Esophagus muscularis mucosa (tissue), 4 donors: ENCODE results near the gene METTL6. TPM values are rescaled to one million over a fixed set of nuclear protein-coding genes. Genes with fewer than 3 reads are reported as not detected.

ENCODE experiments used
- DNase-seq: peaks from one replicate; pipeline ENCODE4 v3.0.0-alpha.2; 2017; ENCODE audit errors: extremely low spot score
- H3K27ac ChIP-seq, 4 donors: fragments of 200-600 bp; sonication (generic); replicated peaks in 1 of 4; 1 replicate in 3 of 4; 2 replicates in 1 of 4; pipeline ENCODE4 v1.5.1; 2016 to 2019; ENCODE audit warnings: mild to moderate bottlenecking in 1 of 4
- H3K27me3 ChIP-seq, 4 donors: fragments of 200-600 bp; sonication (generic); one replicate each; pipeline versions ENCODE4 v1.5.1 to v1.6.0; 2016 to 2019
- H3K36me3 ChIP-seq, 4 donors: fragments of 200-600 bp; sonication (generic); one replicate each; pipeline ENCODE4 v1.5.1; 2016 to 2019
- H3K4me1 ChIP-seq, 4 donors: fragments of 200-600 bp; sonication (generic); one replicate each; pipeline ENCODE4 v1.5.1; 2016 to 2019
- H3K4me3 ChIP-seq, 4 donors: fragments of 200-600 bp; sonication (generic); 1 replicate in 2 of 4; 2 replicates in 2 of 4; pipeline ENCODE4 v1.5.1; 2016 to 2019; ENCODE audit warnings: mild to moderate bottlenecking in 4 of 4, moderate library complexity in 1 of 4
- H3K9me3 ChIP-seq, 4 donors: fragments of 200-600 bp; sonication (generic); 1 replicate in 3 of 4; 2 replicates in 1 of 4; pipeline ENCODE4 v1.5.1; 2016 to 2019
- EP300 ChIP-seq: sonication (generic); formaldehyde crosslinking; IDR thresholded peaks from one replicate; pipeline ENCODE4 v1.6.1; 2017; ENCODE audit warnings: antibody characterized with exemption
- POLR2A ChIP-seq: fragments of 450-650 bp; IDR thresholded peaks from one replicate; pipeline ENCODE4 v1.6.1; 2017; ENCODE audit warnings: antibody characterized with exemption, moderate library complexity, mild to moderate bottlenecking, low read depth
- POLR2AphosphoS5 ChIP-seq, 2 donors: sonication (generic); formaldehyde crosslinking; IDR thresholded peaks; one replicate each; pipeline ENCODE4 v1.6.1; 2017; ENCODE audit warnings: antibody characterized with exemption in 2 of 2
- WGBS: methylation state at CpG from one replicate; pipeline ENCODE4 v1.1.5; 2018; 5-methylcytosine and 5-hydroxymethylcytosine counted together
- intact Hi-C: fragments of 100-400 bp; cut with DNase I; formaldehyde crosslinking; loops from one replicate; pipeline ENCODE4 v1.15.1; 2023
- total RNA-seq, 4 donors: library from RNA; depleted of rRNA; stranded (reverse); fragments of >200 nt; gene quantifications; one replicate each; pipeline versions ENCODE4 v1.1.0 to v1.2.1, GENCODE V29; 2016
- TF ChIP-seq, protein P1 (sequence below), 3 experiments: fragments of 200-600 bp in 2 of 3; fragments of 450-650 bp in 1 of 3; sonication (generic) in 2 of 3; IDR thresholded peaks; one replicate each; pipeline ENCODE4 v1.5.1; 2017 to 2019; ENCODE audit warnings: antibody characterized with exemption in 3 of 3, mild to moderate bottlenecking in 2 of 3, moderate library complexity in 1 of 3

The METTL6 gene
- total RNA-seq, 4 donors from 2014 or later, result 10.9 to 18.7 (median 11.8) TPM

DNA sequence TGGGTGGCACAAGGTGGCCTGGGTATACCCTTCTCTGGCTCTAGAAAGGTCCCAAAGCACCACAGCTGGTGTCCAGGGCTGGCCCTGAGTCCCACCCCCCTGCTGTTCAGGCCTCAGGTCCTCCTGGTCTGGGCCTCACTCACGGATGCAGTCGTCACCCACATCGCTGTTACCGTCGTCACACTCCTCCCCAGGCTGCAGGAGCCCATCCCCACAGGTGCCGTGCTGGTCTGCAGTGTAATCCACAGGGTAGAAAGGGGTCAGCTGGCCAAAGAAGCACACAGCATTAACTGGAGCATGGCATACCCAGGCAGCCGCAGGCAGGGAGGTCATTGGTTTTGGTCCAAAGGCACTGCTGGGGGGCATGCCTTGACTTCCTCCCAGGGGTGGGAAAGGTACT lies 28.4 kb upstream of the METTL6 start:
- no peaks in the 10 kb centered on the region for H3K27me3 ChIP-seq
- H3K9me3 ChIP-seq, result no peaks in the 10 kb centered on the region
- no peak for DNase-seq
- H3K4me1 ChIP-seq, result no peaks in the 10 kb centered on the region
- TF ChIP-seq EP300 (no peak), POLR2A (no peak), POLR2AphosphoS5 (IDR thresholded peaks at IDR 0.05) (no peak)
- TF ChIP-seq, protein P1, sequence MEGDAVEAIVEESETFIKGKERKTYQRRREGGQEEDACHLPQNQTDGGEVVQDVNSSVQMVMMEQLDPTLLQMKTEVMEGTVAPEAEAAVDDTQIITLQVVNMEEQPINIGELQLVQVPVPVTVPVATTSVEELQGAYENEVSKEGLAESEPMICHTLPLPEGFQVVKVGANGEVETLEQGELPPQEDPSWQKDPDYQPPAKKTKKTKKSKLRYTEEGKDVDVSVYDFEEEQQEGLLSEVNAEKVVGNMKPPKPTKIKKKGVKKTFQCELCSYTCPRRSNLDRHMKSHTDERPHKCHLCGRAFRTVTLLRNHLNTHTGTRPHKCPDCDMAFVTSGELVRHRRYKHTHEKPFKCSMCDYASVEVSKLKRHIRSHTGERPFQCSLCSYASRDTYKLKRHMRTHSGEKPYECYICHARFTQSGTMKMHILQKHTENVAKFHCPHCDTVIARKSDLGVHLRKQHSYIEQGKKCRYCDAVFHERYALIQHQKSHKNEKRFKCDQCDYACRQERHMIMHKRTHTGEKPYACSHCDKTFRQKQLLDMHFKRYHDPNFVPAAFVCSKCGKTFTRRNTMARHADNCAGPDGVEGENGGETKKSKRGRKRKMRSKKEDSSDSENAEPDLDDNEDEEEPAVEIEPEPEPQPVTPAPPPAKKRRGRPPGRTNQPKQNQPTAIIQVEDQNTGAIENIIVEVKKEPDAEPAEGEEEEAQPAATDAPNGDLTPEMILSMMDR (IDR thresholded peaks at IDR 0.05), result no peak
- no peak overlapping the region for H3K27ac ChIP-seq
- intact Hi-C loops, result no loop called here
- peaks cover 0 to 45% (median 8%) of the 10 kb centered on the region in 4 donors for H3K36me3 ChIP-seq
- no peak overlapping the region for H3K4me3 ChIP-seq
- WGBS, result no CpG with 5 or more reads among the region's 7 CpGs

- no peak for TF ChIP-seq POLR2A
- TF ChIP-seq, protein P1 (IDR thresholded peaks at IDR 0.05), result no peak
- no peak for TF ChIP-seq POLR2AphosphoS5 (IDR thresholded peaks at IDR 0.05)
- no peak for TF ChIP-seq EP300
- peaks cover 0 to 50% (median 12%) of the 10 kb centered on the region in 4 donors for H3K36me3 ChIP-seq
- intact Hi-C loops, result no loop called here
- H3K27ac ChIP-seq, result no peak overlapping the region
- H3K27me3 ChIP-seq, result no peaks in the 10 kb centered on the region
- H3K9me3 ChIP-seq, result no peaks in the 10 kb centered on the region
- no peaks in the 10 kb centered on the region for H3K4me1 ChIP-seq
- H3K4me3 ChIP-seq, result no peak overlapping the region
- no peak for DNase-seq
Measured at GRCh38 chr3:15454965-15455364, 27.6 kb upstream of the METTL6 start.

- no peak for DNase-seq
- no peaks in the 10 kb centered on the region for H3K9me3 ChIP-seq
- H3K4me1 ChIP-seq, result no peaks in the 10 kb centered on the region
- H3K4me3 ChIP-seq, result no peak overlapping the region
- 80% methylated on average over 6 of the region's 9 CpGs for WGBS
- TF ChIP-seq, protein P1 (IDR thresholded peaks at IDR 0.05), result no peak
- TF ChIP-seq POLR2AphosphoS5 (IDR thresholded peaks at IDR 0.05), result no peak
- TF ChIP-seq POLR2A, result no peak
- peaks cover 0 to 49% (median 12%) of the 10 kb centered on the region in 4 donors for H3K36me3 ChIP-seq
- intact Hi-C loops, result no loop called here
- H3K27ac ChIP-seq, result no peak overlapping the region
- no peaks in the 10 kb centered on the region for H3K27me3 ChIP-seq
Measured at GRCh38 chr3:15453991-15454625, 26.8 kb upstream of the METTL6 start.

DNA sequence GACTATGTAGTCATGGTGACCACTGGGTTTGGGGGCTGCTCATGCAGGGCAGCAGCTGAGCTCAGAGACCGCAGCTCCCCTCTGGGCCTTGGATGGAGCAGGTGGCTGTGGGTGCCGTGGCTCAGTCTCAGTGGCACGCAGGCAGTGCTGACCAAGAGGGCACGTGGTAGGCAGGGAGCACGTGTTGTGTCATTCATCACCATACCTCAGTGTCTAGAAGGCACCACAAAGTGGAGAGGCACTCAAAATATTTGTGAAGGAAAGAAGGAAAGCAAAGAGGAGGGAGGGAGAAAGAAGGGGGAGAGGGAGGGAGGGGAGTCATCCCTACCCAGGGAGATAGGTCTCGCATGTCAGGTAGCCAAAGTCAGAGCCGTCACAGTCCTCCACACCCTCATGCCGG lies 26.2 kb upstream of the METTL6 start:
- DNase-seq, result no peak
- Histone ChIP-seq H3K27ac (no peak overlapping the region), H3K9me3 (no peaks in the 10 kb centered on the region), H3K4me1 (no peaks in the 10 kb centered on the region), H3K4me3 (no peak overlapping the region), H3K27me3 (no peaks in the 10 kb centered on the region), H3K36me3 (peaks cover 0 to 45% (median 10%) of the 10 kb centered on the region in 4 donors)
- no peak for TF ChIP-seq POLR2A
- TF ChIP-seq POLR2AphosphoS5 (IDR thresholded peaks at IDR 0.05), result no peak
- TF ChIP-seq, protein P1 (IDR thresholded peaks at IDR 0.05), result no peak
- TF ChIP-seq EP300, result no peak
- intact Hi-C loops, result no loop called here
- WGBS, result 84% methylated on average over 6 of the region's 8 CpGs

DNA sequence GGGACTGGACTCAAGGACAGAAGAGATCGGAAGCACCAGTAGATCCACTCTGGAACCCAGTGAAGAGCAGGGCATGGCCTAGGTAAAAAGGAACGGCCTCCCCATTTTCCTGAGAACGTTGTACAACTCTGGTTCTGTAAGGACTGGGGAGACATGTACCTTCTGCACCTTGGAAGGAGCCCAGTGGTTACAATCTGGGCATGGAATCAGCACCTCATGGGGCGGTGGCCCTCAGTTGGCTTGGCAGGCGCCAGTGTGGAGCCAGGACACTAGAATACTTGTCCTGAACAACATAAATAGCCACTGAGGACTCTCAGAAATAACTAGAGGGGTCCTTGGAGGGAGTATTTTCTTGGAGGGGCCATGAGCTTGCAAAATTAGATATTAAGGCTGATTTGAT lies 25.6 kb upstream of the METTL6 start:
- DNase-seq, result no peak
- TF ChIP-seq POLR2A (no peak), EP300 (no peak), POLR2AphosphoS5 (IDR thresholded peaks at IDR 0.05) (no peak)
- TF ChIP-seq, protein P1 (IDR thresholded peaks at IDR 0.05), result no peak
- H3K27ac ChIP-seq, result no peak overlapping the region
- no peaks in the 10 kb centered on the region for H3K9me3 ChIP-seq
- WGBS, result 97% methylated on average over 5 of the region's 5 CpGs
- intact Hi-C loops, result no loop called here
- H3K27me3 ChIP-seq, result no peaks in the 10 kb centered on the region
- peaks cover 0 to 45% (median 10%) of the 10 kb centered on the region in 4 donors for H3K36me3 ChIP-seq
- no peak overlapping the region for H3K4me3 ChIP-seq
- H3K4me1 ChIP-seq, result no peaks in the 10 kb centered on the region
